Measurements from ENCODE around the gene NXPE3.
"Not testable (repeated sequence)": the region's sequence is repeated elsewhere in the genome, so short reads cannot be mapped to it uniquely, and the experiment has no call there.

The NXPE3 gene

DNA sequence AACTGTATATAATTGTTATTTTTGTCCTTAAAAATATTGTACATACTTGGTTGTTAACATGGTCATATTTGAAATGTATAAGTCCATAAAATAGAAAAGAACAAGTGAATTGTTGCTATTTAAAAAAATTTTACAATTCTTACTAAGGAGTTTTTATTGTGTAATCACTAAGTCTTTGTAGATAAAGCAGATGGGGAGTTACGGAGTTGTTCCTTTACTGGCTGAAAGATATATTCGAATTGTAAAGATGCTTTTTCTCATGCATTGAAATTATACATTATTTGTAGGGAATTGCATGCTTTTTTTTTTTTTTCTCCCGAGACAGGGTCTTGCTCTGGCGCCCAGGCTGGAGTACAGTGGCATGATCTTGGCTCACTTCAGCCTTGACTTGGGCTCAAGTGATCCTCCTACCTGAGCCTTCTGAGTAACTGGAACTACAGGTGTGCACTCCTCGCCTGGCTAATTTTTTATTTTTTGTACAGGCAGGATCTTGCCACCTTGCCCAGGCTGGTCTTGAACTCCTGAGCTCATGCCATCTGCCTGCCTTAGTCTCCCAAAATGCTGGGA, 81.0 kb downstream of the NXPE3 start:
- DNase-seq (ENCODE audit: low read depth): no peak
- H3K4me3 ChIP-seq (ENCODE audit: low read depth, low read length): no peak overlapping the region
- TF ChIP-seq, protein P1, sequence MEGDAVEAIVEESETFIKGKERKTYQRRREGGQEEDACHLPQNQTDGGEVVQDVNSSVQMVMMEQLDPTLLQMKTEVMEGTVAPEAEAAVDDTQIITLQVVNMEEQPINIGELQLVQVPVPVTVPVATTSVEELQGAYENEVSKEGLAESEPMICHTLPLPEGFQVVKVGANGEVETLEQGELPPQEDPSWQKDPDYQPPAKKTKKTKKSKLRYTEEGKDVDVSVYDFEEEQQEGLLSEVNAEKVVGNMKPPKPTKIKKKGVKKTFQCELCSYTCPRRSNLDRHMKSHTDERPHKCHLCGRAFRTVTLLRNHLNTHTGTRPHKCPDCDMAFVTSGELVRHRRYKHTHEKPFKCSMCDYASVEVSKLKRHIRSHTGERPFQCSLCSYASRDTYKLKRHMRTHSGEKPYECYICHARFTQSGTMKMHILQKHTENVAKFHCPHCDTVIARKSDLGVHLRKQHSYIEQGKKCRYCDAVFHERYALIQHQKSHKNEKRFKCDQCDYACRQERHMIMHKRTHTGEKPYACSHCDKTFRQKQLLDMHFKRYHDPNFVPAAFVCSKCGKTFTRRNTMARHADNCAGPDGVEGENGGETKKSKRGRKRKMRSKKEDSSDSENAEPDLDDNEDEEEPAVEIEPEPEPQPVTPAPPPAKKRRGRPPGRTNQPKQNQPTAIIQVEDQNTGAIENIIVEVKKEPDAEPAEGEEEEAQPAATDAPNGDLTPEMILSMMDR (IDR thresholded peaks at IDR 0.05; ENCODE audit: control insufficient read depth, extremely low read depth, insufficient read depth): no peak

DNA sequence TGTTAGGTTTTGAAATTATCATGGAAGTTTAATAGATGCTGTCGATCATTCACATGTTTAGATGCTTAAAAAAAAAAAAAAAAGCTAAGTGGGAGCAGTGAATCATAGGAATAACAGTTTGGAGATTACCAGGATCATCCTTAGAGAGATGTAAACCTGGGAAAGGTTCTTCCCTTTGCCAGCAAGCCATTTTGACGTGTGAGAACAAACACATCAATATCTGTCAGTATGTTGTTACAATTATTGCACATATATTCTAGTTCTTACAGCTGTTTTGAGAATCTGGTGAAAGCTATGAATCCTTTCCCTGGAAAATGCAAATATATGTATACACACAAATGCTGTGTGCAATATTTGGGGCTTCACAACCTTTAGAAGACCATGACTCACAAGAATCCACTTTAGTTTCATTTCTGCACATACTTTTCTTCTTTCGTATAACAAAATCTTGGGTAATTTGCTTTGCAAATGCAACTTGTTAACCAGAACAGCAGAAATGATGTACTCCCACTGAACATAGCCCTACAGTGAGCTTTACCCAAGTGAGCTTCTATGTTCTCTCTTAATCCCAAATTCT, 82.3 kb downstream of the NXPE3 start:
- DNase-seq (ENCODE audit: low read depth): no peak
- TF ChIP-seq, protein P1 (IDR thresholded peaks at IDR 0.05; ENCODE audit: control insufficient read depth, extremely low read depth, insufficient read depth): no peak
- H3K4me3 ChIP-seq (ENCODE audit: low read depth, low read length): no peak overlapping the region

DNA sequence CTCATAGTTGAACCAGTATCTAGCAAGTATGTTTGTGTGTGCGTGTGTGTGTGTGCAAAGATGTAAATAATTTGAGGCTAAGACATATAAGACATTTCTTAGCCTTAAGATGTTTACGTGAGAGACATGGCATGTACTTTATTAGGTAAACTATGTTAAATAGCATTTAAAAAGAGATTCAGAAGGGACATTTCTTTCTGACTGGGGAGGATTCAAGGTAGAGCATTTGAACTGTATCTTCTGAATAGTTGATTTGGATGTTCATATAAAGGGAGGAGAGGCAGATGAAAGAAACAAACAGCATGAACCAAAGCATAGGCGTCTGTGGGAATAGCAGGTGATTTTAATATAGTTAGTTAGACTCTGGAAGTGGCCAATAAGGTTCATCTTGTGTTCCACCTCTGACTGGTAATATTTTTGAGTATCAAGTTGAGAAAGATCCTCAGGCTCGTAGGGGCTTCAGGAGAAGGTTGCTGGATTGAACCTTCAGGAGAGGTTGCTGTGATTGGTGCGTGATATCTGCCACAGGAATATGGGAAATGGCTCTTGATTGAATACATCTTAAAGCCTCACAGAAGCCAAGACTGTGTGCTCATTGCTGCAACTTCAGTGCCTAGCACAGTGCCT, 82.9 kb downstream of the NXPE3 start:
- TF ChIP-seq, protein P1 (IDR thresholded peaks at IDR 0.05; ENCODE audit: control insufficient read depth, extremely low read depth, insufficient read depth): no peak
- DNase-seq (ENCODE audit: low read depth): no peak
- no peak overlapping the region for H3K4me3 ChIP-seq (ENCODE audit: low read depth, low read length)

DNA sequence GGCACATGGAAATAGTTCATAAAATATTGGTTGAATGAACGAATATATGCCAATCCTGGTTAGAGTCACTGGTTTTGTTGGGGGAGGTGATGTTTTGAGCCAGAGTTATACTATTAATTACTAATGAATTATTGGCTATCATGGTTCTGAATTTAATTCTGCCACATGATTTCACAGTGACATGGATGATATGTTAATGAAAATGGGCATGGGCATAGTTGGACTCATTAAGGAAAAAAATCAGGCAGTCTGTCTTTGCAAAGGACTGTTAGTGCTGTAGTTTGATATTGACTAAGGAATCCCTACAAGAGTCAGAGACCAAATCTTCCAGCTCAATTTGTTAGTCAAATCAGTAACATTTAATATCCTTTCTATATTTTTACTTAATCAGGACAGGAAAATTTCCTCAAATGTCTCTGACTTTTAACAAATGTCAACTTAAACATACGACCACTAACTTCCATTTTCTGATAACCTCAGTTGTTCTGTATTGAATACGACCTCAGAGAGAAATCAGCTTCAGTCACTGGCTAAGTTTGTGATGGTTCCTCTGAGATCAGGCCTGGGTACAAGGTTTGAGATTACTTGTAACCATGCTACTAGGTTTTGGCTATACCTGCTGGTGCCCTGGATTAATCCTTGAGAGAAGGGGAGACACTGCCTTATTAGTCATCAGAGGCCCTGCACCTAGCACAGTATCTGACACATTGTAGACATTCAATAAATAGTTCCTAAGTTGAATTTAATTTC, 83.6 kb downstream of the NXPE3 start:
- TF ChIP-seq, protein P1 (IDR thresholded peaks at IDR 0.05; ENCODE audit: control insufficient read depth, extremely low read depth, insufficient read depth): no peak
- DNase-seq (ENCODE audit: low read depth): no peak
- H3K4me3 ChIP-seq (ENCODE audit: low read depth, low read length): no peak overlapping the region

DNA sequence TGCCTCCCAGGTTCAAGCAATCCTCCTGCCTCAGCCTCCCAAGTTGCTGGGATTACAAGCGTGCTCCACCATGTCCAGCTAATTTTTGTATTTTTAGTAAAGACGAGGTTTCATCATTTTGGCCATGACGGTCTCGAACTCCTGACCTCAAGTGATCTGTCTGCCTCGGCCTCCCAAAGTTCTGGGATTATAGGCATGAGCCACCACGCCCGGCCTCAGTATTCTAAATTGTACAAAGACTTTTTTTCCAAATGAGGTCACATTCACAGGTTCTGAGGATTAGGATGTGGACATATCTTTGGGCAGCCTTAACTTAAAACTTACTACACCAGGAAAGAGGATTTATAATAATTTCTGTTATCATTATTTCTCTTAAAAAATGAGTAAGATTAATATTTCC, 85.9 kb downstream of the NXPE3 start:
- H3K4me3 ChIP-seq (ENCODE audit: low read depth, low read length); DNase-seq (ENCODE audit: low read depth): not testable (repeated sequence)

DNA sequence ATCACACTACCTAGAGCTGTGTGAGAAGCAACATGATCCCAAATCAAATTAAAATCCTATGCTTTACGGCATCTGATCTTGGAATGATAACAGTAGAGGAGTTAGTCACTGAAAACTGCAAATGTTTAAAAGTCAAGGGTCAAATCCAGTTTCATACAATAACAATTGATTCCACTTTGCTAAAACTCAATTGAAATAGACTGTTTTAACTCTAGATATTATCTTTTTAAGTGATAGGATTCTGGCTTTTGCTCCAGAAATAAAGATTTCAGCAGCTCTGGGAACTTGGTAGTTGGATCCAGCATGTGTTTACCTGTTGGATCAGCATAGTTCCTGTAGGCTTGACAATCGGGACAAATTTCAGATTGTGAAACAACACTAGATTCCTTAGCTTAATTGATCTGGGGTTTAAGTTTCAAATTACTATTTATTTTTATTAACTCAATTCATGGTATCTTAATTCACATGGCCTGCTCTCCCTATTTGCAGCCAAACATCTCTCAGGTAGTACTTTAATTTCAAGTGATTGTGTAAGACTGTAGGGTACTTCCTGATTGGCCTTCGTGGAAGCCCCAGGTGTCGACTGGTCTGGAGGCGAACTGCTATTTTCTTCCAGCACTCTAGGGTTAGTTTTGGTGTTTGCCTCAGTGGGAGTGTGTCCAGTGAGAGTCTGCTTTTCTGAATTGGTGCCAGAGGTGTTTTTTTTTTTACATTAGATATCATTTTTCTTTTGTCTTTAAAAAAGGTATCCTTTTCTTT, 86.9 kb downstream of the NXPE3 start:
- no peak overlapping the region for H3K4me3 ChIP-seq (ENCODE audit: low read depth, low read length)
- DNase-seq (ENCODE audit: low read depth): peak; percentile 28
- TF ChIP-seq, protein P1 (IDR thresholded peaks at IDR 0.05; ENCODE audit: control insufficient read depth, extremely low read depth, insufficient read depth): no peak

DNA sequence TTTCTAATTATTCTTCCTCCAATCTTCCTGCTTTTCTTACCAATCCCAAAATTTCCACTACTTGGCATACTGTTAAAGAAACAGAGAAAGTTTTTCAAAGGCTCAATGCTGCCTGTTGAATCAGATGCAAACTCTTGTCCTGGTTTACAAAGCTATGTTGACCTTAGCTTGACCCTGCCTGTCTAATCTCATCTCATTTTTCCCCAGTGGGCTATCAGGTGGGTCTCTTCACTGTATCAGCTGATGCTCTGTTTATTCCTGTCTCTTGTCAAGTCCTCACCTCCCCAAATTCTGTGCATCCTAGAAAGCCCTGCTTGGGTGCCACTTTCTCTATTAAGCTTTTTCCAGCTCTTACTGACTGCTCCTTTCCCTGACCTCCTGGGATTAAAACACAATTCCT, 88.5 kb downstream of the NXPE3 start:
- DNase-seq (ENCODE audit: low read depth): no peak
- no peak overlapping the region for H3K4me3 ChIP-seq (ENCODE audit: low read depth, low read length)
- TF ChIP-seq, protein P1 (IDR thresholded peaks at IDR 0.05; ENCODE audit: control insufficient read depth, extremely low read depth, insufficient read depth): no peak

Measured in LNCaP clone FGC (cell line).